Hepatocyte (in vitro differentiated cells): ENCODE data around the gene PLCD1.

Source experiments
- CTCF ChIP-seq: fragments of 200-600 bp; sonication (generic); IDR thresholded peaks from 2 replicates; pipeline ENCODE4 v1.5.1; 2016; ENCODE audit warnings: antibody characterized with exemption, mild to moderate bottlenecking; ENCODE audit not compliant: poor library complexity
- EZH2 ChIP-seq: fragments of 200-600 bp; sonication (generic); IDR thresholded peaks from 2 replicates; pipeline ENCODE4 v1.6.1; 2016; ENCODE audit warnings: antibody characterized with exemption, mild to moderate bottlenecking, borderline replicate concordance
- EZH2phosphoT487 ChIP-seq: fragments of 200-600 bp; sonication (generic); IDR thresholded peaks from one replicate; pipeline ENCODE4 v1.6.1; 2018; ENCODE audit warnings: antibody characterized with exemption, mild to moderate bottlenecking, low read depth, moderate library complexity; ENCODE audit not compliant: unreplicated experiment, severe bottlenecking

GRCh38 chr3:38016847-38017444 is 12.5 kb downstream of the PLCD1 start:
- TF ChIP-seq EZH2, result no peak
- TF ChIP-seq EZH2phosphoT487, result no peak
- TF ChIP-seq CTCF, result no peak
